HG03060 (cell line): ENCODE measurements around the gene USP25.

Source experiments
- ATAC-seq: cut with Tn5 transposase; IDR thresholded peaks from one replicate; pipeline ENCODE4 v1.9.1; 2021; ENCODE audit warnings: low read depth, moderate number of reproducible peaks; ENCODE audit not compliant: unreplicated experiment

The USP25 gene

DNA sequence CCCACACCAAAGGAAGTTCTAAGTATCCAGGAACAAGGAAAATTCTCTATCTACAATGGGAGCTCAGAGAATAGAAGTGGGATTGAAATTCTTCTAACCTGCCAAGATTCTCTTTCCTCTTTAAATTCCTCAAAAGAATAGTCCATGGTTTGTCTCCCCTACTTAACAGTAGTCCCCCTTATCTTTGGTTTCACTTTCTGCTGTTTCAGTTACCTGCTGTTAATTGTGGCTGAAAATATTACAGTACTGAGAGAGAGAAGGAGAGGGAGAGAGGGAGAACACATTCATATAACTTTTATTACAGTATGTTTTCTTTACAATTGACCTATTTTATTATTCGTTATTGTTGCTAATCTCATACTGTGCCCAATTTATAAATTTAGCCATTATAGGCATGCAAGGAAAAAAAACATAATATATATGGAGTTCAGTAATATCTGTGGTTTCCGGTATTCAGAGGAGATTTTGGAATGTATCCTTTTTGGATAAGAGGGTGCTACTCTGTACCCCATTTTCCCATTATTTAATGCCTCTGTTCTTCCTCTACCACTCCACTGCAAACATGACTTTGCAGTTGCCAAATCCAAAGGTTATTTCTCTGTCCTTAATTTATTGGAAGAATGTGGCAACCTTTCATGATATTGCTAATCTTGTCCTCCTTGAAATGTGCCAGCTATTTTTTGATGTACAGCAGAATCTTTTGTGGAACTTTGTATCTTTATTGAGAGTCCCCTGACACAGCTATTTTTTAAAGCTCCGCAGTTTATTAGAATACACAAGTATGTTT is 68.0 kb downstream of the USP25 start:
- no peak for ATAC-seq

- ATAC-seq: no peak
Observed at GRCh38 chr21:15801352-15801863, 71.6 kb downstream of the USP25 start.

- no peak for ATAC-seq
Observed at GRCh38 chr21:15804247-15805005, 74.6 kb downstream of the USP25 start.

DNA sequence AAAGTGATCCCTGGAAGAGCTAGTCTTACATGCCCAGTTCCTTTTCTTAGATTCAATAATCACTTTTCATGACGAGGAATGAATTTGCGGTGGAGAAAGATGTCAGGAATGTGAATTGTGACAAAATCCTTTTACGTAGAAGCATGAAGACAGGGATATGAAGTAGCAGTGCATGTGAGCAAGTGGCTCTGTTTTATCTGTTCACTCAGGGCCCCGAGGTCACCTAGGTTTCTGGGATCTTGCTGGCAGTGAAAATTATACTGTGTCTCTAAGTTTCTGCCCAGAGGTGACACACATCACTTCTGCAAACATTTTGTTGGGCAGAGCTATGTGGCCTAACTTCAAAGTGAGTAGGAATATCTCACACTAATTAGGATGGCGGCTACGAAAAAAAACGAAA is 79.3 kb downstream of the USP25 start:
- no peak for ATAC-seq

DNA sequence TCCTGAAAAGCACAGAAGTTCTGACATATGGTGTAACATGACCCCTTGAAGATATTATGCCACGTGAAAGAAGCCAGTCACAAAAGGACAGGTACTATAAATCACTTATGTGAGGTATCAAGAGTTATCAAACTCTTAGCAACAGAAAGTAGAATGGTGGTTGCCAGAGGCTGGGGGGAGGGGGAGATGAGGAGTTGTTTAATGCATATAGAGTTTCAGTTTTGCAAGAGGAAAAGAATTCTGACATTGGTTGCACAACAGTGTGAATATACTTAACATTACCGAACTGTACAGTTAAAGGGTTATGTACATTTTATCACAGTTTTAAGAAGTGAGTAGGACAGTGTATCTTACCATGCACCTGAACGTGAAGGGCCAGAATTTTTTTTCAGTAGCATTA is 80.0 kb downstream of the USP25 start:
- ATAC-seq: no peak

DNA sequence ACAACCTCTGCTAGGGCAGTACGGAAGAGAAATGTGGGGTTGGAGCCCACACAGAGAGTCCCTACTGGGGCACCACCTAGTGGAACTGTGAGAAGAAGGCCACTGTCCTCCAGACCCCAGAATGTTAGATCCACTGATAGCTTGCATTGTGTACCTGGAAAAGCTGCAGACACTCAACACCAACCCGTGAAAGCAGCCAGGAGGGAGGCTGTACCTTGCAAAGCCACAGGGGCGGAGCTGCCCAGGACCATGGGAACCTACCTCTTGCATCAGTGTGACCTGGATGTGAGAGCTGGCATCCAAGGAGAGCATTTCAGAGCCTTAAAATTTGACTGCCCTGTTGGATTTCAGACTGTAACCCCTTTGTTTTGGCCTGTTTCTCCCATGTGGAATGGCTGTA is 85.5 kb downstream of the USP25 start:
- no peak for ATAC-seq

DNA sequence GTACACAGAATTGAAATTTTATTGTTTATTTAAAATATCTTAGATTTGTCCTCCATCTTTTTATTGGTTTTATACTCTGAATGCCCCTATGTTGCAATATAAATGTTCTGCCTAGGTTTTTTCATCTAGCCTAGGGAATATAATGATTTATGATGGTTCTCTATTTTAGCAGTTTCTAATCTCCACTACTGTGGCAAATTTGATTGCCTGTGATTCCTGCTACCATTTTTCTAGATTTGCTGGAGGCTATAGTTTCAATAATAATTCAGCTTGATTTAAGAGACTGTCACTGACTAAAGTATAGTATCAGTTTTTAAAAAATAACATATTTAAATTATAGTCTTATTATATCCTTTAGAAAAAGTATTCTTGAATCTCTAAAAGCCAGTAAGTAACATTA is 90.5 kb downstream of the USP25 start:
- ATAC-seq: no peak

GRCh38 chr21:15820852-15821379 is 91.1 kb downstream of the USP25 start:
- no peak for ATAC-seq

- no peak for ATAC-seq
Observed at GRCh38 chr21:15823486-15824150, 93.8 kb downstream of the USP25 start.

DNA sequence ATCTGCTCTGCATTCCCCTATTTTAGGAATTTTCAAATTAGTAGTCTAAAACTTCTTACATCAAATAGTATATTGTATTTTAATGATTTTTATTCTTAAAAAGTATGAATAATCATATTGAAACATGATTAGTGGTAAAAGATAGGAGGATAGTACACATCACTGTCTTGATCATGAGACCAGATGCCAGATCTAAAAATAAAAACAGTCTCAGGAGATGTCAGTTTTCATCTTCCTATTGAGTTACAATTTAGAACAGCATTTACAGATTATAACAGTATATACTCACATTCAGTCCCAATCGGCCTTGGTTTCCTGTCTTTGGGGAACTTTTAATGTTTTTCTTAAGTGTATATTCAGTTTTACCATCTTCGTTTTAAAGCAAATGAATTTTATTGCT is 95.9 kb downstream of the USP25 start:
- ATAC-seq: no peak

GRCh38 chr21:15826147-15826780 is 96.5 kb downstream of the USP25 start:
- peak; percentile 47 for ATAC-seq

DNA sequence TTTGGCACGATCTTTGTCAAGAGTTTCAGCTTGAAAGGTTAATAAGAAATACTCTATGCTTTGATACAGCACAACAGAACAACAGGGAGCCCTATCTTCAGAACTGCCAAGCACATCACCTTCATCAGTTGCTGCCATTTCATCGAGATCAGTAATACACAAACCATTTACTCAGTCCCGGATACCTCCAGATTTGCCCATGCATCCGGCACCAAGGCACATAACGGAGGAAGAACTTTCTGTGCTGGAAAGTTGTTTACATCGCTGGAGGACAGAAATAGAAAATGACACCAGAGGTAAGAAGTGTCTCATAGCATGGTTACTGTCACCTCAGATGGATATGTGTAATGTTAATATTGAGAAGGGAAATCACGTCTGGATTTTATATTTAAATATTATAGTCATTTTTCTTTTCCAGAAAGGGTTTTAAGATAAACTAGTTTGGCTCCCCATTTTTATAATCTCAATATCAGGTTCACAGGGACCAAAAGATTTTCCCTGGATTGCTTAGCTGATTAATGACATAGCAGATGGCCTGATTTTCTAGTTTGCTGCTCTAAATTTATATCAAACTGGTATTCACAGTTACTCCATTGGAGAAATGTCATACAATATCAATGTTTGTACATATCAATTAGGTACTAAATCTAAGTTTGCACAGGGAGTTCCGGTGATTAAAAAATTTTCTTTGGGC is 97.3 kb downstream of the USP25 start:
- ATAC-seq: no peak

DNA sequence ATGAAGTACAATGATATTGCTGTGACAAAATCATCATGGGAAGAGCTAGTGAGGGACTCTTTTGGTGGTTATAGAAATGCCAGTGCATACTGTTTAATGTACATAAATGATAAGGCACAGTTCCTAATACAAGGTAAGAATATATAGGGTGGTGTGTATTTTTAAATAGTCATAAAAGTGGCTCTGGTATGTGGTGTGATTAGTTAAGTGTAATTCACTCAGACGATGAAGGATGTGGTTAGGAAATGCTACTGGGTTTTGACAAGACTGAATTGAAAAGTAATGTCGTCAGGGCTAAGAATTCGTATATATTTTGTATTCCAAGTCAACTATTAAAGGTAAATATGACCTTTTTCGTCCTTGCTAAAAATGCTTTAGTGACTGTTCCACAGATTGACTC is 101.7 kb downstream of the USP25 start:
- ATAC-seq: no peak

DNA sequence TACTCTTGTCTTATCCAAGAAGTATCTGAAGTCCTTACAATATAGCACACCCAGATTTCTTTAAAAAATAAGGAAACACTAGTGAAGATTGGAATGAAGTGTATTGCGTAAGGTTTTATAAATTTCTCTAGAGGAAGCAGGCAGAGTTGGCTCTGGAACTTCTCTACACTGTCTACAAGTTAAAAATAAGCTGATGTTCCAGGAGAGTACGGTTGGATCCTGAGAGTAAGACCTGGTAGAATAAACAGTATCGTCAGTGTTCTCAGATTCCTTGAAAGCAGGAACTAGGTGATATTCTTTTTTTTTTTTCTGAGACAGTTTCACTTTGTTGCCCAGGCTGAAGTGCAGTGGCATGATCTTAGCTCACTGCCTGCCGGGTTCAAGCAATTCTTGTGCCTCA is 107.9 kb downstream of the USP25 start:
- ATAC-seq: no peak

DNA sequence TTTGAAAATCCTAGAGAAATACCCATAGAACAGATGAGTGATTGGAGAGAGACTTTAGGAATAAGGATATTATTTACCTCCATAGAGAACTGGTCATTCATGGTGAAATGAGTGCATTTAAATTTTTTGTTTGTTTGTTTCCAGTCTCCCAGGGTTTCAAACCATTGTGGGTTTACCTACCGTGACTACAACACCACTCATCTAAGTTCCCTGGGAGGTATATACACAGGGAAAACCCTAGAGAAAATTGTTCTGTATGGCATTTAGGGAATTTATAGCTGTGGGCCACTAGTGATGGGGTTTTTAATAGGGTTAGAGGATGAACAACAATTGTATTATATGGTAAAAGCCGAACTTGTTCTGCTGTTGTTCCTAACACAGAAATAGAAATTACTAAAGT is 109.2 kb downstream of the USP25 start:
- ATAC-seq: no peak

DNA sequence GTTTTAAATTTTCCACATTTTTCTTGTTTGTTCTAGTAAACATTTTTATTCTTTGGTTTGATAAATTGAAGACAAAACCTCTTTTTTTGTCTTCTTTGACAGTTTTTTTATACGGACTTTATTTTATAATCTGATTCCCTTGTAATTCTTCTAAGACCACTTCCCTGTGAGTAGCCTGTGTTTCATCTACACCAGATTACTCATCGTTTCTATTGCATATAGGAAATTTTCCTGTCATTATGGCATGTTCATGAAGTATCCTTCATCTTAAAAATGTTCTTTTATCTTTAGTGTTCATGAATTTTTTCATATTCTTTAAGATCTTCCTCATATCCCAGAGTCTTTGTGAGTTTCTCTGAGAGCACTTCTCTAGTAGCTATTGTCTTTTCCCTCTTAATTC is 109.8 kb downstream of the USP25 start:
- no peak for ATAC-seq

DNA sequence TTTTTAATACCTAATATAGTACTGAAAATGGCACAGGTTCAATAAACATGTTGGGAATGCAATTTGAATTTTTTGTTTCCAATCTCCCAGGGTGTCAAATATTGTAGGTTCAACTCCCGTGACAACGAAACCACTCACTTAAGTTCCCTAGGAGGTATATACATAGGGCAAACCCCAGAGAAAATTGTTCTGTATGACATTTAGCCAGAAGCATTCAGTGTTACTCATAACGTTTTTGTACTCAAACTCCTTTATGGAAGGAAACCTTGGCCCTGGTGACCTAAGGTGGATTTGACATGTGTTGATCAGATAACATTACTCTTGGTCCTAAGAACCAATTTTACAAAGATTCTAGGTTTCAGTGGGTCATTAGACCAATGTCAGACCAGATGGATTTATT is 110.6 kb downstream of the USP25 start:
- no peak for ATAC-seq

DNA sequence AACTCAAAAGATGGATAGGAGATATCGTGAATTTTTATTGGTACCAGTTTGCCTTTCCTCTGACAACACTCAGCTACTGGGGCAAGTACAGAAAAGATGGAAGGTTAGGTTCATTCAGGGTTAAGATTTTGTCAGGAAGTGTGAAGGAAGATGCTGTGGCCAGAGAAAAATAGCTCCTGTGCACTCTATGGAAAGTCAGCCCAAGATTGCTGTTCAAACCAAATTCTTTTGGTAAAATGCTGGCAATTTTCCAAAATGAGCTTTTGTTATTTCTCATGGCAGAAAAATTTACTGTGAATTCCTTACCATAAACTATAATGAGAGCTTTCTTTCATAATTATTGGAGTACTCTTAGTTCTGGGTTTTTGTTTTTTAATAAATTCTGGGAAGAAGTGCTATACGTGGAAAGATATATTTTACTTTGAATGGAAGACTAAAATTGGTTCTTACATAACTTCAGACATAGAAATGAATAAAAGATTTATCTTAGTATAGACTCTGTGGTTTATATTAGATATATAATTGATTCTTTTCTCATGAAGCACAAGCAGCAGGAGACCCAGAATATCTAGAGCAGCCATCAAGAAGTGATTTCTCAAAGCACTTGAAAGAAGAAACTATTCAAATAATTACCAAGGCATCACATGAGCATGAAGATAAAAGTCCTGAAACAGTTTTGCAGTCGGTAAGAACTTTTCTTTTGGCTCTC is 112.2 kb downstream of the USP25 start:
- ATAC-seq: no peak

GRCh38 chr21:15842565-15842880 is 112.7 kb downstream of the USP25 start:
- ATAC-seq: no peak

DNA sequence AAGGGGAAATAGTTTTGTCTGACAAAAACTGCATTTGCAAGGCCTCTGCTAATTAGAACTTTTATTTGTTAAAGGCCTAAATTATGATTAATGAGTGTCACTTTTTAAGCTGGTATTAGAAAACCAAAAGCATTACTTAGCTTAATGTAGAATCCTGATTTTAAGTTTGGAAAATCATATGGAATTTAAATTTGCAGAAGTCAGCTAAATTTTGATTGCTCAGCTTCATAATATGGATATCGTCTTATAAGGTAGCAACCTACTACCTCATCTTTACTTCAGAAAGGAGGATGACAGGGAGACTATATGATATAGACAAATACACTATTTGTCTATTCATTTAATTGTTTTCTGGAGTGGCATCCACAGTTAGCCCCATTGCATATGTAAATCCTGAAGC is 114.0 kb downstream of the USP25 start:
- no peak for ATAC-seq
